NCI-H1417 treated with DMSO at 0.1 percent for 48 hours (cell line): ENCODE data around the gene SLC45A1.

Experiments
- DNase-seq: peaks from one replicate; lab custom pipeline; 2025; lab: John Stamatoyannopoulos, UW

The SLC45A1 gene

DNA sequence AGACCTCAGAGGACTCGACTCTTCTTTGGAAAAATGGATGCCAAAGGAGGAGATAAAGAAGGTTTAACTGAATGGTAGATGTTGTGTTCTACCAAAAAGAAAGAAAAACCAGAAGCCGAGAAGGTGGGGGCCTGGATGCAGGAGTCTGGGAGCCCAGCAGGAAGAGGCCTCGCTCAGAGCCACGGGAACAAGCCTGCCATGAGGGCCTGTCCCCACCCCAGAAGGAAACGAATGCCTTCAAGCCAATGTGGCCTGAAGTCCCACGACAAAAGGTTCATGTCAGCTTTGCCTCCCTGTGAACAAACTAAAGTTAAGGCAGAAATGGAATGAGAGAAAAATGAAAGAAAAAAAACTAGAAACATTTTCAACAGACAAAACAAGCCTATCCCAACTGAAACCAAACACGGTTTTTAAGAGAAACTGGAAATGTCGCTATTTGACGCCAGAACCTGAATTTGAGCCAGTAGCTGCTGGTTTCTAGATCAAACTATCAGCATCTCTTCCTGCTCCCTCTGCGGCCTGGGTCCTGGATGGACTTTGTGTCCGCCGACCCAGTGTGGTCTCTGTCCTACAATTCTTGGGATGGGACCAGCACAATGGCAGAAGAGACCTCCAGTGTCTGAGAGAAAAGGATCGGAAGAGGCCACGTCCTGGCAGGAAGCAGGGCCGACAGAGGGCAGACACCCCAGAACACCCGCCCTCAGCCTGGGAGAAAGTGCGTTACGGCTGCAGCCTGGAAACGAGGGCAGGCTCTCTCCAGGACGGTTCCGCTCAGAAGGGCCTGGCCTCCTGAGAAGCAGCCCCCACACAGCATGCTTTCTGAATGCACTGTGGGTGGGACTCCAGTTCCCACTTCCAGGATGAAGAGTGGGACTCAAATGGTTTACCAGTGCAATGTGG is 35.2 kb downstream of the SLC45A1 start:
- no peak for DNase-seq

DNA sequence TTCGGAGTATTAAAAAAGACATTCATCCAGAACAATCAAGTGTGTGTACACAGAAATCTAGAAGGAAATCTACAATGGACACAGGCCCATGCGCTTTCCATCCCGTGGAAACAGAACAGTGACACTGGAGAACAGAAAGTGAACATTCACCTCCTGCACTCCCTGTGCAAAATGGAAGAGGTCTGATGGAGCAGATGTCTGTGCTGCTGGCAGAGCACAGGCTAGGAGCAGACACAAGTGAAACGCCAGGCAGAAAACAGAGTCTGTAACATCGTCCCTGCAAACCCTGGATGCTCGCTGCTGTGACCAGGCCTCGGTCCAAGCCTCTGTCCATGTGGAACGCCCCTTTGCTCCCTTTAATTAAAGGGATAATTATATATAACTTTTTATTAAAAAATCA is 36.1 kb downstream of the SLC45A1 start:
- no peak for DNase-seq

DNA sequence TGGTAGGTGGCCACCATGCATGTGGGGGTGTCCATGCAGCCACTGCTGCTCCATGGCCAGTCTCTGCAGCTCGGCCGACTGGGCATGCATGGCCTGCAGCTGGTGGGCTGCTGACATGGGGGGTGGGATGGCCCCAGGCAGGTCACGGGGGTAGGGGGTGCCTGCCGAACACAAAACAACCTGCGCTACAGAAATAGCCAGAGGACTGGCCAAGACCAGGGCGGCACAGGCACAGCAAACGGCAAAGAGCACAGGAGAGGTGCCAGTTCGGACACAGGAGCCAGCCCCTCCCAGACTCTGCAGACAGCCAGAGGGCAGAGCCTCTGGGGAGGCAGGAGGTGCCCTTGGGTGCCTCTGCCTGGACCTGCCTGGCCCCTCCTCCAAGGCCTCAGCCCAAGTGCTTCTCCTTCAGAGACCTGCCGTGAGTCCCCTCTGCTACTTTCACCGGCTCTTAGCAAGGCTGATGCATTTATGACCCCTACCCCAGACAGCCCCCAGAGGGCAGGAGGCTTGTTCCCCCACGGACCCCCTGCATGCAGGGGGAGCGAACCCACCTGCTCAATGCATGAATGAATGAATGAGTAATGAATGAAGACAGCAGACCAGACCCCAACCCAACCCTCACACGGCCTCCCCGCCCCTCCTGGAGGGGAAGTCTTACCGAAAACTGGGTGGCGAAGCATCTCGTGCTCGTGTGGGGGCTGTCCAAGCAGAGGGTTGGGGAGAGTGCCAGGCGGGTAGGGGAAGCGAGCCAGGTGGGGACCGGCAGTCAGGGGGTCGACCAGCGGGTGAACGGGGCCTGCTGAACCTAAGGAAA is 37.7 kb downstream of the SLC45A1 start:
- DNase-seq = no peak

DNA sequence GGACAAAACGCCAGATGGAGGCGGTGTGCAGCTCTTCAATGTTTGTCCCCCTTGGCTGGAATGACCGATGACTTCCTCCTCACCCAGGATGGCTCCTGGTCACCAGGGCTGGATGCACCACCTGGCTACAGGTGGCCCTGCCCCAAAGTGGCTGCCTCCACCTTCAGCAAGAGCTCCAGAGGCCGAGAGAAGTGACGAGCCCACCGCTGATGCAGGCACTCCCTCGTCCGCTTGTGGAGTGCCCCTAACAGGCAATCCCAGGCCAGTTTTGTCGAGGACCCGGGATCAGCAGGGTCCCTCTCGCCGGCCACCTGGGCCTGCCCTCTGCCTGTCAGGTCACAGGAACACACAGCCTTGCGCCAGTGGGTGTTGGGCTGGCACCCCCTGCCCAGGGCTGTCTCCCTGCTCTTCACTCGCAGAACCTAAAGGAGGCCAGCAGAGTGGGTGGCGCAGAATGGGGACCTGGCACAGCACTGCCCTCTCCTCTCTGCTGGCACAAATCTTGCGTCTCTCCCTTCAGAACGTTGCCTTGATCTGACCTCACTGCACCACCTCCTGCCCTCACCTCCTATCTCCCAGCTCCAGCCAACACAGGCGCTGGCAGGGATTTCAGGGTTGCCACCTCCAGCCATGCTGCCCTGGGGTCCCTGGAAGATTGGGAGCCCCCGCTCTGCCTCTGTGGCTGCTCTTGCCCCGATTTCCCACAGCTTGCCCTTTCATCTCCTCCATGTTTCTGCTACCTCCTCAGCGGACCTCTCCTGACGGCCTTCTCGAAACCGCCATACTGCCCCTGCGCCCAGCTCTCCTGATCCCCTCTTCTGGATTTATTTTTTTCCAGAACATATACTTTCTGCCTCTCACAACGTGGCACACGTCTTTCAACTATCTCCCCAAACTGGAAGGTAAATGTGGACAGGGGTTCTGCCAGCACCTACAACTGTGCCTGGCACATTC is 38.6 kb downstream of the SLC45A1 start:
- DNase-seq = no peak

DNA sequence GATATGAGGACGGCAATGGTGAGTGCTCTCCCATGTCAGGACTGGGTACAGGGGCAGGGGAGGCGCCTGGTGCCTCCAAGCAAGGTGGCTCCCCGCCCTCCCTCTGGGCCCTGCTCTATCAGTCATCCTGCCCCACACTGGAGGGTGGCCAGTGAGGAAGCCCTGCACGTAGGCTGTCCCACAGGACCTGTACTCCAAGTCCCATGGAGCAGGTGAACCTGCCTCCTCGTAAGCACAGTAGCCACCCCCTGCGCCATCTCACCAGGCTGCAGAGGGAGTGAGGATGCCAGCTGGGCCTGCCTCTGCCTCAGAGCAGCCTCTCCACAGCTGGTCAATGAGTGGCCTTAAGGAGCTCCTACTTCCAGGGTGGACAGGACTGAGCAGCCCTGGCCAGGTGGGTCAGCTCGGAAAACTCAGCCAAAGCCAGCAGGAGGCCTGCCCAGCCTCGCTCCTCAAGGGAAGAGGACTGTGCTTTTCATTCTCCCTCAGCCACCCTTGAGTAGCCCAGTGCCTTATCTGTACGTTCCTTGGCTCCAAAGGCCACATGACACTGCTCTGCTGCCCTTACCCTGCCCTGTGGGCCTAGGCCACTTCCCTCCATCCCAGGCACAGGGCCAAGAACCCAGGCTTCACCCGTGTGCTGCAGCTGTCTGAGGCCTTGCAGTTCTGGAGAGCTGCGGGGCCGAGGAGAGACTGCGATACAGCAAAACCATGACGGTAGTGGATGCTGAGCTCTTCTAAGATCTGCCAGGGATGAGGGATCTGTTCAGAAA is 39.6 kb downstream of the SLC45A1 start:
- DNase-seq = no peak

DNA sequence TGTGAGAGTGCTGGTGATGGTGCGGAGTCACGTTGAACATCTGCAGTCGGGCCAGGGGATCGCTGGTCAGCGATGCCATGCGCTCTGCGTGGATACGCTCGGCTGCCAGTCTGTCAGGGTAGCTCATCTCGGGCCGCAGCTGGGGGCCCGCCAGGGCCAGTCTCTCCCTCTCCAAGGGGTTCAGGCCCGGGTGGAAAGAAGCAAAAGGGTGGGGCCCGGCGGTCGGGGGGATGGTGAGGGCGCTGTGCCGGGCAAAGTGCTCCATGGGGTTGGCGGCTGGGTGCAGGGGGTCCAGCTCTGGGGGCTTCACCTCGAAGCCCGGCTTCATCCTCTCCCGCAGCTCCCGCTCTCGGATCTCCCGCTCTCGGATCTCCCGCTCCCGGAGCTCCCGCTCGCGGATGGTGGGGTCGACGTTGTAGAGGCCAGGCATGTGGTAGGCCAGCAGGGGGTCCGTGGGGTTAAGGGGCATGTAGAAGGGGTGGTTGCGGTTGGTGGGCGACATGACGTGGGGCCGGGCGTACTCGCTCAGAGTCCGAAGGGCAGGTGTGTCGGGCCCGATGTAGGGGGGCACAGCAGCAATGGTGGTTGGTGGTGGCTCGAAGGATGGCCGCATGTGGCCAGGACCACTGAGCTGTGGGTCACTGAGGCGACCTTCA is 40.5 kb downstream of the SLC45A1 start:
- no peak for DNase-seq

DNA sequence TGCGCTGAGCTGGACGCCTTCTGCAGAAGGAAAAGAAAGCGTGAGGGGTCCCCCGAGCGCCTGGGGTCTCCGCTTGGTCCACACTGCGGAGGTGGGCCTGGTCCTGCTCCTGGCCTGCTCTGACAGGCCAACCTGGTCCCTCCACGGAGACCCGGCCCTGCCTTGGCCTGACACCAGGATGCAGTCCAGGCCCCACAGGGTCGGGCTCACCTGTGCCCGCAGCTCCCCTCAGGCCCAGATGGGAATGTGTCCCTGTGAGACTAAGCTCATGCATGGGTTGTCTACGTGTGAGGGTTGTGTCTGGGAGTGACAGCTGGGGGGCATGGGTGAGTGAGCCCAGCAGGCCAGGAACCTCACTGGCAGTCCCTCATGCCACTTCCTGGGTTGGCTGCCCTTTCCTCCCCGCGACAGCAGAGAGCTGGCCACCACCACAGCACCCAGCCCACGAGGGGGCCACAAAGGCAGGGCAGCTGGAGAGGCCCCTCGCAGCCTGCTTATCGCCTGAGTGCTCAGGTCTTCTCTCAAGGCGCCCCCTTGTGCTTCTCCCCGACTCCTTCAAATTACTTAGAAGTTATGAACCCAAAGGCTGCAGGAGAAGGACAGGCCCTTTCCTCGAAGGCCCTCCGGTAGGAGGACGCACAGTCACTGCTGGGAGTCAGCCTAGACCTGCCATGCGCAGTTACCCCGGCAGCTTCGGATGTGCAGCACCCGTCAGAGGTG is 41.1 kb downstream of the SLC45A1 start:
- DNase-seq = no peak

DNA sequence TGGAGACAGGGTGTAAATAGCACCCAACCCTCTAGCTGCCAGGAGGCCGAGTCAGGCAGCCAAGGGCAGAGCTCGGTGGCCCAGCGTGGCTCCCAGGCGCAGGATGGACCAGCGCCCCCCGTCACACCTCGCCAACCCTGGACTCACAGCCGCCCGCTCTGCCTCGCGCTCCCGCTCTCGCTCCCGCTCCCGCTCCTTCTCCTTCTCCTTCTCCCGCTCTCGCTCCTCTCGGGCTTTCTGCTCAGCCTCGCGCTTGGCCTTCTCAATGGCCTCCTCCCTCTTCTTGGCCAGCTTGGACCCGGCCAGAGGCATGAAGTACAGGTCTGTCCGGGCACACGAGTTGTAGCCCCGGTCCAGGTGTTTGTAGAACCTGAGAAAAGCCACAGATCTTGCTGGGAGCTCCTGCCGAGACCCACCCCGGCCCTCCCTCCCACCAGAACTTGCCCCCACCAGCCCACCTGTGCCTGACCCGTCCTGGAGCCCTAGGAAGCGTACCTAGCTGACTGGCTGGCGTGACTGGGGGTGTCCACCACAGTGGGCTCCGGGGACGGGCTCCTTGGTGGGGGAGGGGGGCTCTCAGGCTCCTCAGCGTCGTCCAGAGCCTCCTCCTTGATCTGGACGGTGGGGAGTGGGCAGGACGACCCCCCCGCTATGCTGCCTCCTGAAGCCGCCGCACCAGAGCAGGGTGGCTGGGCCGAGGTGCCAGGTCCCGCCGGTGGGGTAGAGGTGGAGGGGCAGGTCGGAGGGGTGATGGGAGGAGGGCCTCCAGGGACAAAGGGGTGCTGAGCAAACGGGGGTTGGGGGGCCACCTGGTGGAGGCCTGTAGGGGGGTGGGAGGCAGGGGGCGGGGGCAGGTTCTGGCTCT is 41.9 kb downstream of the SLC45A1 start:
- DNase-seq = no peak

DNA sequence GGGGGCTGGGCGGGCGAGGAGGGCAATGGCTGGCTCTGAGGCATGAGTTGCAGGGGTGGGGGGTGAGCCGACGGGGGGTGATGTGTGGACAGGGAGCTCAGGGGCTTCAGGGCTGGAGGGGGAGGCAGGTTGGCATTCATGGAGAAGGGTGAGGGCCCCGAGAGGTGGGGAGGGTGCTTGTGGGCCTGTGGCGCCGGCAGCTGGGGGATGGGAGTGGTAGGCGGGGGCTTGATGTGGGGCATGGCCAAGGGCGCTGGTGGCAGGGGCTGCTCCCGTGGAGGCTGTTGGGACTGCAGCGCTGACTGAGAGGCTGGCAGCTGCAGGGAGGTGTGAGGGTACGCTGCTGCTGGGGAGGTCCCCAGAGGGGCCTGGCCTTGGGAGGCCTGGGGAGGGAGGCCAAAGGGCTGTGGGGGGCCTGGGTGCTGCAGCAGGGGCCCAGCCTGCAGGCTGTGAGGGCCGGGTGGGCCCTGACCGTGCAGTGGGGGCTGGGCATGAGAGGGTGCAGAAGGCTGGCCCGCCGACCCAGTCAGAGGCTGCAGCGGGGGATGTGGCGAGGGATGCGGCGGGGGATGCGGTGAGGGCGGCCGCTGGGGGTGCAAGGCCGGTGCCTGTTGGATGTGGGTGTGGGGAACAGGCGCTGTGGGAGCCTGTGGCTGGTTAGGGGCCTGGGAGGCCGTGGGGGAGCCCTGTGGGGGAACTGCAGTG is 42.7 kb downstream of the SLC45A1 start:
- no peak for DNase-seq

DNA sequence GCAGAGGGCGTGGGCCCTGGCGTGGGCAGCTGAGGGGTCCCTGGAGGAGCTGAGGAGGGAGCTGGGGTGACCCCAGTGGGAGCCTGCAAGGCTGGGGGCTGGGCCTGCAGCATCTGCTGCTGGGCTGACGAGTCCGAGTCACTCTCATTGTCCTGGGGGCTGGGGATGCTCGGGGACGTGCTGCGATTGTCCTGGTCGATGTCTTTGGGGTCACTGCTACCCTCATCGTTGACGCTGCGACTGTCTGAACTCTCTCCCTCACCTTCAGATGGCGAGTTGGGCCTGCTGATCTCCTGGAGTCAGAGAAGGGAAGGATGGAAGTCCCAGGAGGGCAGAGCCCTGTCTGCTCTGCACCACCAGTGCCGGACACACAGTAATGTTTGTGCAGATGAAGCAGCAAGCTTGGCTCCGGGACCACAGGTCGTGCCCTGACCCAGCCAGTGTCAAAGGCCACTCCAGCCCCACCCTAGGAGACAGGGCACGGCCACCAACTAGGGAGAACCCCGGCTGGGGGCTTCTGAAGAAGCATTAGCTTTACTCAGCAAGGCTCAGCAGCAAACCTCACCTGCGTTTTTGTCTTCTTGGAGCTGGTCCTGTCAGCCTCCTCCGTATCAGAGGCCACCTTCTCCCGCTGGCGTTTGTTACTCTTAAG is 43.4 kb downstream of the SLC45A1 start:
- no peak for DNase-seq

DNA sequence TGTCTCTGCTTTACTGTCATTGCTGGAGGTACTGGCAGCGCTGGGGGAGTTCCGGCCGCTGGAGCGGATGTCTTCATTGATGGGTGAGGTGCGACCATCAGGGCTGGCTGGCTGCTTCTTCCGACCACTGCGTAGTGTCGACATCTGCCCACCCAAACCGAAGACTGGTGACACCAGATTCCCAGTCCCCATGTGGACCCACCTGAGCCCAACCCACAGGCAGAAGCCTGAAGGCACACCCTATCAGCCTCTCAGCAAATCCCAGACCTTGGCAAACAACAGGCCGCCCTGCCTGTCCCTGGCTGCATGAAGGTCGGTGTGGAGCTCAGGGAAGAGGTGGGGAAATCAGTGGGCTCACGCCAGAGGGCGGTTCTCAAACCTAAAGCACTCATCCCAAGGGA is 44.8 kb downstream of the SLC45A1 start:
- no peak for DNase-seq

DNA sequence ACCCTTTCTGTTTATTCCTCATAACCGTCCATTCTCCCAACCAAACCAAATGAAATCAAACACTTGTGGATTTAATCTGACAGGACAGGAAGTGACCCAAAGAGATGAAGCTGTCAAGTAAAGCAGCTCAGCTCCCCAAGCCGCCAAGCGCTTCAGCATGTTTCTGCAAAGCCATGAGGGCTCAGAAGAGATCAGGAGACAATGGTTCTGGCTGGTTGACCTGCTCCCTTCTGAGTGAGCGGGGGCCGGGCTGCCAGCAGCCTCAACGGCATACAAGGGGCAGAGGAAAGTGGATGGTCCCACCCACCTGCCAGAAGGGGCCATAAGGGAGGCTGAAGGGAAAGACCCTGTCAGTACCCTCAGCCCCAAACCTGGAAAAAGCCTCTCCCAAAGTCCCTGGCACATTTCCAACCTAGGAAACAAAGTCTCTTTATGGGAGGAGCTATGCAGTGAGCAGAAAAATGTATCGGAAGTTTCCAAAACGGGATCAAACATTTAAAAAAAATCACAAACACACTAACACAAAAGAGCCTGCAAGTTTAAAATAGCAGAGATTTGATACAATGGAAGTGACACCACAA is 45.4 kb downstream of the SLC45A1 start:
- no peak for DNase-seq

DNA sequence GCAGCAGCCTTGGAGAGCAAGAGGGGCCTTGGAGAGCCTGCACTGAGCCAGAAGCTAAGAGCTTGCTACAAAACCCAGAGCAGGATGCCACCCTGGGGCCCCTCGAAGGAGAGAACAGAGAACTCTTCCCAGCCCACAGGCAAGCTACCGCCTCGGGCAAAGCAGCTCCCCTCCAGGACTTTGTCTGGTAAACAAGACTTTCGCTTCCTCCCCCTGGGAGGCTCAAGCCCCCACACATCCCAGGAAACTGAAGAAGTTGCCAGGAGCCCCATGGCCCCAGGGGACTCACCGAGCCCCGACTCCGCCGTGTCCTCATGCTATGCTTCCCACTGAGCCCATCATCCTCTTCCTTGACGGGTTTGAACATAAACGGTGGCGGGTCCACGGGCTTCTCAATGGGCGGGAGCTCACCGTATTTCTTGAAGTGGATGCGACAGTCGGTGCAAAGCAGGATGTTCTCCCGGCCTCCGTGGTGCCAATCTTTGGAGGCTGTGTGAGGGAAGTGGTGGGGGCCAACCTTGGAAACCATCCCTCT is 45.9 kb downstream of the SLC45A1 start:
- DNase-seq = no peak

DNA sequence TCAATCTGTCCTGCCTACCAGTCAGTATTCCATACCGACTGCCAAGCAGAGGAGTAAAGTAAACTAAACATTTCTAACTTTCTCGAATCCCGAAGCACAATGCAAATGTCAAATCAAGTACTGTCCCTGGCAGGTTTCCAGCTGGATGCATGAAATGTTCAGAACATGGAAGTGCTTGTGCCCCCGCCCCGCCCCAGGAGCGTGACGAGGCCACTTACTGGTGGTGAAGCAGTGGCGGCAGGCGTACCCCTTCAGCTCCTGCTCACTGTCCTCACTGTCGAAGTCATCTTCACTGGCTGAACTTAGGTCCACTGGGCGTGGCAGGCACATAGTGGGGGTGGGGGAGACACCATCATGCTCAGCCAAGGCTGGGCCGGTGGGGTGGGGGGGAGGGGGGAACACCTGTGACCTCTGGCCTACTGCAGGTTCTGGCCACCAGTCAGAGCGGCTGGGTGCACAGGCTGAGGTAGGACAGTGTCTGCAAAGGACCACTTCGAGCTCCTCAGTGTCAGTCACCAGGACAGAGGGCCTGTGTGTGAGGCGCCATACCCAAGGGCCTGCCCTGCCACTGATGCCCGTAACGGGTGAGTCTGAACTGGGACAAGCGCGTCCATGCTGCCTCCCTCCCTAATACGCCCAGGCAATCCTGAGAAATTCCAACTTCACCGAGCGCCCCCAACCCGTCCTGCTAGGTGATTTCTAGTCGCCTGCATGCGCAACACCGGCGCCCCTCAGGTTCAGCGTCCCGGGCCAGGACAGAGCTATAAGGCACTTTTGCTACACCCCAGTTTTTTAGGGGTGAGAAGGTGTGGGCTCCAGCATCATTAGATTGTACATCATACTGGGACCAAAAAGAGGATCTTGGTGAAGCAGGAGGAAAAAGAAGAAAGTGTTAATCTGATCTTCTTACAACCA is 46.9 kb downstream of the SLC45A1 start:
- no peak for DNase-seq

DNA sequence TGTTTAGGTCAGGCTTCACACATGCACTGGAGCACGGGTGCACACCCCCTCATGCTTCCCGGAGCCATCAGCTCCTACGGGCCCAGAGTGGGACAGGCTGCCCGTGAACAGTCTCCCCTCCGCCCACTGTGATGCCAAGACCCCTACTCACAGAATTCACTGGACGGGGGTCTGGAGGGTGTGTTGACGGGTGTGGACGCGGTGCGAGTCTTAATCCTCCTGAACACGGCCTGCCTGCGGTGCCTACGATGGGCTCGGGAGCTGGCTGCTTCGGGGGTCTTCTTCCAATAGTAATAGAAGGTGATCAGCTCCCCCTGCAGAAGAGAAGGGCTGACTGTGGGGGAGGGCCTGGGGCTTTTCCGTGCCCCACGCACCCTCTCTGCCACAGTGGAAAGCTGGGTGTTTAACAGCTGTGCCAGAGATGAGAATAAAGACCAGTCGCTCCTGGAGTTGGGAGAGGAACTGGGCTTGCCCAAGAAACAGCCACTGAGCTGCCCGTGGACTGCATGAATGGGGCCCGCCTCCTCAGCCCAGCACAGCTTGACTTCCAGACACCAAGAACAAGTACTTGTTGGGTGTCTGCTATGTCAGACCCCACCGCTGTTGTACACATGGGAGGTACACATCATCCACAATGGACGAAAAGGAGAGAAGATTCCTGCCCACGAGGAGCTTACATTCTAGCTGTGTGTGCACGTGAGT is 47.9 kb downstream of the SLC45A1 start:
- DNase-seq = no peak
